ENCODE measurements around the gene NR0B2.

GRCh38 chr1:26863685-26864077, 50.1 kb downstream of the NR0B2 start:
- TF ChIP-seq MYC (IDR thresholded peaks at IDR 0.05; ENCODE audit: borderline replicate concordance, low read length) (no peak), EP300 (IDR thresholded peaks at IDR 0.05) (no peak), MAFK (IDR thresholded peaks at IDR 0.05; ENCODE audit: partially characterized antibody) (no peak), EHMT2 (IDR thresholded peaks at IDR 0.05; ENCODE audit: low read depth) (no peak), POLR2A (IDR thresholded peaks at IDR 0.05; ENCODE audit: low read length) (no peak), CEBPB (IDR thresholded peaks at IDR 0.05) (no peak)

All from A549 (cell line).